HepG2 (cell line): ENCODE measurements around the gene GMEB2. TPM values are rescaled to one million over a fixed set of nuclear protein-coding genes. Genes with fewer than 3 reads are reported as not detected.
A peak's percentile ranks its signal among the peaks of the same experiment; 100 is the strongest.

Source experiments
- HIC2 ChIP-seq: sonication (generic); formaldehyde crosslinking; IDR thresholded peaks from 2 replicates; pipeline ENCODE4 v1.9.0; 2022; ENCODE audit warnings: low read depth, missing genetic modification reagents
- SRF ChIP-seq: IDR thresholded peaks from 2 replicates; pipeline ENCODE4 v1.6.1; 2011; ENCODE audit warnings: mild to moderate bottlenecking, low read depth, low read length, moderate library complexity
- THAP11 ChIP-seq: IDR thresholded peaks from 2 replicates; pipeline ENCODE4 v1.6.1; 2016; ENCODE audit warnings: missing biosample characterization, missing genetic modification reagents
- U2AF1 ChIP-seq: fragments of 200-400 bp; formaldehyde crosslinking; optimal IDR thresholded peaks from 2 replicates; pipeline ENCODE3; 2017; ENCODE audit warnings: mild to moderate bottlenecking, low read depth, low read length
- ZNF549 ChIP-seq: sonication (generic); formaldehyde crosslinking; IDR thresholded peaks from 2 replicates; pipeline ENCODE4 v1.5.0; 2020; ENCODE audit warnings: missing genetic modification reagents
- ZNF660 ChIP-seq: sonication (generic); formaldehyde crosslinking; IDR thresholded peaks from 2 replicates; pipeline ENCODE4 v1.5.1; 2020; ENCODE audit warnings: mild to moderate bottlenecking, low read depth, missing genetic modification reagents, borderline replicate concordance
- ZNF674 ChIP-seq: sonication (generic); formaldehyde crosslinking; IDR thresholded peaks from 2 replicates; pipeline ENCODE4 v1.5.0; 2020; ENCODE audit warnings: low read depth, mild to moderate bottlenecking, missing genetic modification reagents
- ZNF703 ChIP-seq: sonication (generic); formaldehyde crosslinking; IDR thresholded peaks from 2 replicates; pipeline ENCODE4 v1.5.1; 2020; ENCODE audit warnings: missing genetic modification reagents, mild to moderate bottlenecking, moderate library complexity, borderline replicate concordance
- polyA plus RNA-seq, 8 experiments: library from polyadenylated mRNA; depleted of rRNA in 3 of 8; stranded (reverse) in 7 of 8; unstranded in 1 of 8; fragments of >200 nt; fragmentation: Illumina TruSeq in 4 of 8; extraction: Trizol in 4 of 8; gene quantifications; 2 replicates each; pipeline versions ENCODE4 v1.2.1 to v1.2.3, GENCODE V29; 2011 to 2016; ENCODE audit warnings: low read depth in 4 of 8, missing spikeins in 1 of 8, mixed read lengths in 1 of 8; ENCODE audit not compliant: insufficient read depth in 1 of 8
- total RNA-seq, 5 experiments: library from RNA; depleted of rRNA; stranded (reverse); fragments of >200 nt; fragmentation: Illumina TruSeq; extraction: Trizol; gene quantifications; 2 replicates each; pipeline ENCODE4 v1.2.3, GENCODE V29; 2016; ENCODE audit warnings: low read depth in 1 of 5
- TF ChIP-seq, protein P1 (sequence below): sonication (generic); formaldehyde crosslinking; IDR thresholded peaks from 2 replicates; pipeline ENCODE4 v1.8.0; 2023; ENCODE audit warnings: mild to moderate bottlenecking, missing genetic modification reagents
- TF ChIP-seq, protein P2 (sequence below): IDR thresholded peaks from 2 replicates; pipeline ENCODE4 v1.6.1; 2018; ENCODE audit warnings: missing genetic modification reagents, mild to moderate bottlenecking, missing compliant biosample characterization

Gene GMEB2
- total and polyA plus RNA-seq, 2 of the 13 experiments (the other 11 are each of a cell fraction or from before 2014, with no cell fraction given) = 10.6 to 12.4 TPM

DNA sequence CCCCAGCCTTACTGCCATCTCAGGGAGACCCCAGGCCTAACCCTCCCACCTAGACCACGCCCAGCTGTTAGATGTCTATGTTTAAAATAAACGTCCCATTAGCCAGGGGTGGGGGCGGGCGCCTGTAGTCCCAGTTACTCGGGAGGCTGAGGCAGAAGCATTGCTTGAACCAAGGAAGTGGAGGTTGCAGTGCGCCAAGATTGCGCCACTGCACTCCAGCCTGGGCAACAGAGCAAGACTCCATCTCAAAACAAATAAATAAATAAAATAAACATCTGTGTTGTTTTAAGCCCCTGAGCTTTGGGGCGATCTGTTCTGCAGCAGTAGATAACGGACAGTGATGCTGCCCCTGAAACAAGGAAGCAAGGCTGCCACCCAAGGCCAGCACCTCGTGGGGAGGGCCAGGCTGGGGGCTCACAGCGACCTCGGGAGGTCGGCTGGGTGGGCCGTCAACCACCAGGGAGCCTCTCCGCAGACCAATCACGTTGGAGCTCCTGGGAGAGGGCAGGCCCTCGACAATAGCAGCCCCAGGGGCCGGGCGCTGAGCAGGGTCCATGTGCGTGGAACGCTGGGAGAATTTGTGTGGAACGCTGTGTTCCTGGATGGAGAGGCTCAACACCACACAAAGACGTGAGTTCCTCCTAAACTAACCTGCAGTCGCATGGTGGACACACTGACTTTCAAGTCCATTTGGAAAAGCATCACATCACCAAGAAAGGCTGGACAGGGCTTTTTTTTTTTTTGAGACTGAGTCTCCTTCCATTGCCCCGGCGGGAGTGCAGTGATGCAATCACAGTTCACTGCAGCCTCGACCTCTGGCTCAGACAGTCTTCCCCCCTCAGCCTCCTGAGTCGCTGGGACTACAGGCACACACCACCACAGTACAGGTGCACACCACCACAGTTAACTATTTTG lies 51.8 kb downstream of the GMEB2 start (continued):
- TF ChIP-seq, protein P1, sequence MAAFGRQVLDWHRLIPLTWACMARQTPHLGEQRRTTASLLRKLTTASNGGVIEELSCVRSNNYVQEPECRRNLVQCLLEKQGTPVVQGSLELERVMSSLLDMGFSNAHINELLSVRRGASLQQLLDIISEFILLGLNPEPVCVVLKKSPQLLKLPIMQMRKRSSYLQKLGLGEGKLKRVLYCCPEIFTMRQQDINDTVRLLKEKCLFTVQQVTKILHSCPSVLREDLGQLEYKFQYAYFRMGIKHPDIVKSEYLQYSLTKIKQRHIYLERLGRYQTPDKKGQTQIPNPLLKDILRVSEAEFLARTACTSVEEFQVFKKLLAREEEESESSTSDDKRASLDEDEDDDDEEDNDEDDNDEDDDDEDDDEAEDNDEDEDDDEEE = no peak
- TF ChIP-seq ZNF703 (CRISPR knock-in tag) (no peak), SRF (no peak), ZNF674 (no peak), U2AF1 (no peak), ZNF660 (CRISPR knock-in tag) (no peak), ZNF549 (no peak), HIC2 (no peak), THAP11 (peak; percentile 67)
- TF ChIP-seq, protein P2, sequence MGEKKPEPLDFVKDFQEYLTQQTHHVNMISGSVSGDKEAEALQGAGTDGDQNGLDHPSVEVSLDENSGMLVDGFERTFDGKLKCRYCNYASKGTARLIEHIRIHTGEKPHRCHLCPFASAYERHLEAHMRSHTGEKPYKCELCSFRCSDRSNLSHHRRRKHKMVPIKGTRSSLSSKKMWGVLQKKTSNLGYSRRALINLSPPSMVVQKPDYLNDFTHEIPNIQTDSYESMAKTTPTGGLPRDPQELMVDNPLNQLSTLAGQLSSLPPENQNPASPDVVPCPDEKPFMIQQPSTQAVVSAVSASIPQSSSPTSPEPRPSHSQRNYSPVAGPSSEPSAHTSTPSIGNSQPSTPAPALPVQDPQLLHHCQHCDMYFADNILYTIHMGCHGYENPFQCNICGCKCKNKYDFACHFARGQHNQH (CRISPR knock-in tag) = no peak
- TF ChIP-seq, all 625 proteins: peak for 177
